NCI-H2107 treated with DMSO at 0.1 percent for 48 hours (cell line): ENCODE measurements around the gene PLEKHH1.

Experiments used
- DNase-seq: peaks from one replicate; lab custom pipeline; 2025; ENCODE audit not compliant: unreplicated experiment; lab: John Stamatoyannopoulos, UW

PLEKHH1 gene

GRCh38 chr14:67562025-67562775 is 29.1 kb downstream of the PLEKHH1 start:
- DNase-seq = no peak

DNA sequence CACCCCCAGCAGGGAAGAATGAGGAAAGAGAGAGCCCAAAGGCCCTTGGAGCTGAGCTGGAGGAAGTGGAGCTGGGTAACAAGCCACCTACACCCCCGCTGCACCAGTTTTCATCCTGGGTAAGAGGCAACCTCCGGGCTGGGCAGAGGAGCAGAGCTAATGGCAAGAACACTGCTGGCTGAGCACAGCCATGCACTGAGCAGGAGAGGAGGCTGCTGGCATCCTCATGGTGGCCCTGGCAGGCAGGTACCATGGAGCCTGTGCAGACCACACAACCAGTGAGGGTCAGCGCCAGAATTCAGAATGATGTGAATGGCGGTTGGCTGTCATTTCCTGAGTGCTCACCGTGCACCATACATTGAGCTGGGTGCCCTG is 29.7 kb downstream of the PLEKHH1 start:
- DNase-seq = no peak

GRCh38 chr14:67564236-67564635 is 31.1 kb downstream of the PLEKHH1 start:
- DNase-seq = no peak

DNA sequence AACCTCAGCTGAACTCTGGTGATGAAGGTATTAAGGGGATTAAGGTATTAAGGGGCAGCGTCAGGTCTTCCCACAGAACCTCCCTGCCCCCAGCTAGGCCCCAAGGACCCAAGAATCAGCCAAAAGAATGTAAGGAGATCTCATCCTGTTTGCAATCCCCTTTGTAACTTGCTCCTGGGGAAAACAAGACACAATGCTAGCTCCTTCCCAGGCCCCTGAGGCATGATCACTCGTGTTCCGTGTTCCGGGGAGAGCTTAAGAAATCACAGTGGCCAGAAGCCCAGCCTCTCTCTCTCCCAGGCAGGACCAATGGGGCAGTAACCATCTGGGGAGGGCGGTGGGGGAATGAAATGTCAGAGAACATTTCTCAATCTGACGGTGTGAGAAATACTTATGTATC is 33.8 kb downstream of the PLEKHH1 start:
- no peak for DNase-seq

DNA sequence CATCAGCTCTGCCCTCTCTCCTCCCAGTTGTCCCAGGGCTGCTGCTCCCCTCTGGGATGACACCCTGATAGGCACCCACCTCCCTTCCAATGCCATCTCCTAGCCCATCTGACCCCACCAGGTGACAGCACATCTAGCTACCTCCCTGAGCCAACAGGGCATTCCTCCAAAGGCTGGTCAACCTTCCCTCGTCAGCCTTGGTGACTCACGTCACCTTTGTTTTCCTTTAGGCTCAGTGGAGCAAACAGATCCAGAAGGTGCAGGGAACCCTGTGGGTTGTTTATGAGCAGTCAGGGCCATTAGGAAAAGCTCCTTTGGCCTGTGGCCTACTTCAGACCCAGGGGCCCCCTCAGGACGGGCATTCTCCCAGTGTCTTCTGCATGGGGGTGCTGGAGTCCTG is 34.6 kb downstream of the PLEKHH1 start:
- no peak for DNase-seq

- no peak for DNase-seq
Observed at GRCh38 chr14:67569011-67569650, 36.0 kb downstream of the PLEKHH1 start.

DNA sequence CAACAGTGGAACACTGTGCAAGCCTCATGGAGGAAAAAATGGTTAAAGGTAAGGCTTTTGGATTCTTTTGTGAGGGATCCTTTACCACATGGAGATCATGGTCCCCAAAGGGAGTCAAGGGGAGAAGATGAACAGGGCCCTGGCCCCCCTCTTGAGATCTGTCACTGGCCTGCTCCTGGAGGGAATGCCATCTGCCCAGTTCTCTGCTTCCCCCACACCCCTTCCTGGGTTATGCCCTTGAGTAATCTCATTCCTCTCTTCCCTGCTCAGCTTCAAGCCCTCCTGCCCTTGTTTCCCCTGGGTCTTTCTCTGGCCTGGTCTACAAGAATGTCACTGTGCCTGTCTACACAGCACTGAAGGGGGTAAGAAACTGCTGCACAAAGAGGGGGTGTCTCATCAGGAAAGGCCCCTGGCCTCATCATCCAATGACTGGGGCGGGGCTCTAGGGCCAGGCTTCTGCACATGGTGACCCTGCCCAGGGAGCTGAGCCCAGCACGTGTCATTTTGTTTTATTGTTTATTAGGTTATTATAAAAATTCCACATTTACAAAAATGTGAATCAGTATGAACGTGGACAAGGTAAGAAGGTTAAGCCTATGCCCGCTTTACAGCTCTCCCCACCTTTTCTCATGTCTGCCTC is 36.7 kb downstream of the PLEKHH1 start:
- no peak for DNase-seq

DNA sequence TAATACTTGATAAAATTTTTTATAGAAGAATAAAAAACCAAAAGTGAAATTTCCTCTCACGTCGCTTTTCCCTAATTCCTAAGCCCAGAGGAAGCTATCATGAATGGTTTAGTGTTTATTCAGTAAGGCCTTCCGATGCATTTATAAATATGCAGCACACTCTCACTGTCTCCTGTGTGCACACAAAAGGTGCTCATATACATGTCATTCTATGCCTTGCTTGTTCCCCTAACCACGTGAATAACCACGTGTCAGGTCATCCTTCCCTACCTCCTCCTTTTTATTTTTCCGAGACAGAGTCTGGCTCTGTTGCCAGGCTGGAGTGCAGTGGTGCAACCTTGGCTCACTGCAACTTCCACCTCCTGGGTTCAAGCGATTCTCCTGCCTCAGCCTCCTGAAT is 37.4 kb downstream of the PLEKHH1 start:
- peak; percentile 18 for DNase-seq

GRCh38 chr14:67571275-67571990 is 38.3 kb downstream of the PLEKHH1 start:
- DNase-seq = peak; percentile 39

DNA sequence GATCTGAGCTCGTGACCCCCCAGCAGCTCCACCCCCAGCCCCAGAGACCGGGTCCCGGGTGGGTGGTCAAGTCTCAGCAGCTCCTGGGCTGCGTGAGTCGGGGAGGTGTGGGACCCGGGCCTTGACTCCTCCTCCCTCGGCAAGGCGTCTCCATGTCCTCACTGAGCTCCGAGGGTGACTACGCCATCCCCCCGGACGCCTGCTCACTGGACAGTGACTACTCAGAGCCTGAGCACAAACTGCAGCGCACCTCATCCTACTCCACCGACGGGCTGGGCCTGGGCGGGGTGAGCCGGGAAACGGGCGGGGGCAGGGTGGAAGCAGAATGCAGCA is 38.9 kb downstream of the PLEKHH1 start:
- DNase-seq = no peak

DNA sequence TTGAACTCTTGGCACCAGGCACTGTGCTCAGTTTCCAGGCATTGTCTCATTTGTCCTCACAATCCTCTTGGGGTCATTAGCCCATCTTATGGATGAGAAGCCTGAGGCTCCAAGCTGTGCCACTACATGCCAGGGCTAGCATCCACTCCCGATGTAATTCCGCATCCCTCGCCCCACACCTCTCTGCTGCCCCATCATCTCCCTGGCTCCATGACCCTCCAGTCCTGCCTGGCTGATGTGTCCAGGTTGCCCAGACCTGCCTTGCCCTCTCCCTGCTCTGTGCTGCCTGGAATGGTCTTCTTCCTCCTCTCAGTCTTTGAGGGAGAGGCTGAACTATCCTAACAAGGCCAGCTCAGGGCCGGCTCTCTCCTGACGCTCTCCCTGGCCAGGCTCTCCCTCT is 39.5 kb downstream of the PLEKHH1 start:
- no peak for DNase-seq

DNA sequence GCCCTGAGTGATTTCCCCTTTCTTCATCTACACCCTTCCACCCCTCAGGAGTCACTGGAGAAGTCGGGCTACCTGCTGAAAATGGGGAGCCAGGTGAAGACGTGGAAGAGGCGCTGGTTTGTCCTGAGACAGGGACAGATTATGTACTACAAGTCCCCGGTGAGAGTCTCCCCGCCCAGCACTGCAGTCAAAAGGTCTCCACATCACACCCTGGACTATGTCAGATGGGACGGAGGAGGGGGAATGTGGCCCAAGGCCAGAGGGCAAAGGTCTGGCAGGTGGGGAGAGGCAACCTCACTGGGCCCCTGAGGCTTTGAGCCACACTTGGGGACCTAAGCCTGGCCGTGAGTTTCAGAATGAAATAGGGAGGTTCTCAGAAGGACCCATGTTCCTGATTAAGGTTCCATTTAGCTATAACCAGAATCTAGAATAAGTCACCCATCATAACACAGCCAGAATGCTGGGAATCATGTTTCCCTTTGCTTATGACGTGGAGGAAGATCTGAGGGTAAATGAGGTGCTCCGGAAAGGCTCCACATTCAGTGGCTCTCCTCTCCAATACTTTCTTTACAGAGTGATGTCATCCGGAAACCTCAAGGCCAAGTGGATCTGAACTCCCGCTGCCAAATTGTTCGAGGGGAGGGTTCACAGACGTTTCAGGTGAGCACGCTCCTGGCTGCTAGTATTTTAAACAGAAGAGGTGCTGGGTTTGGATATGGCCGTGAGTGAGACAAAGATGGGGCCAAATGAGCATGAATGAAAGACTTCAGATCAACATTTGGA is 40.3 kb downstream of the PLEKHH1 start:
- DNase-seq = peak; percentile 68

- no peak for DNase-seq
Observed at GRCh38 chr14:67574156-67574555, 41.1 kb downstream of the PLEKHH1 start.

- DNase-seq = no peak
Observed at GRCh38 chr14:67574806-67575205, 41.7 kb downstream of the PLEKHH1 start.

DNA sequence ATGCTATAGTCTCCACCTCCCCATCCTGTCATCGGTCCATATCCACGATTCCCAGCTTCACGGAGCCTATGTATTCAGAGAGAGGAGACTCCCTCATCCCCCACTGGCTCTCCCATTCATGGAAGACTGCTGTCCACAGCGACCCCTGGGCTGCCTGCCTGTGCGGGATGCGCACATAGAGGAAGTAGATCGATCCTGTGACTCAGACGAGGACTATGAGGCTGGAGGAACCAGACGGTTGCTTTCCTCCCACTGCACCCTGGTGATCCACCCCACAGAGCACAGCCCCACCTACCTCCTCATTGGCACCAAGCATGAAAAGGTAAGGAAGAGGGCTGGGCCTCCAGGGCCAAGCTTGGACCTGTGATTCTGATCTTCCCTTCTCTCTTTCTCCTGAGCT is 42.6 kb downstream of the PLEKHH1 start:
- no peak for DNase-seq

DNA sequence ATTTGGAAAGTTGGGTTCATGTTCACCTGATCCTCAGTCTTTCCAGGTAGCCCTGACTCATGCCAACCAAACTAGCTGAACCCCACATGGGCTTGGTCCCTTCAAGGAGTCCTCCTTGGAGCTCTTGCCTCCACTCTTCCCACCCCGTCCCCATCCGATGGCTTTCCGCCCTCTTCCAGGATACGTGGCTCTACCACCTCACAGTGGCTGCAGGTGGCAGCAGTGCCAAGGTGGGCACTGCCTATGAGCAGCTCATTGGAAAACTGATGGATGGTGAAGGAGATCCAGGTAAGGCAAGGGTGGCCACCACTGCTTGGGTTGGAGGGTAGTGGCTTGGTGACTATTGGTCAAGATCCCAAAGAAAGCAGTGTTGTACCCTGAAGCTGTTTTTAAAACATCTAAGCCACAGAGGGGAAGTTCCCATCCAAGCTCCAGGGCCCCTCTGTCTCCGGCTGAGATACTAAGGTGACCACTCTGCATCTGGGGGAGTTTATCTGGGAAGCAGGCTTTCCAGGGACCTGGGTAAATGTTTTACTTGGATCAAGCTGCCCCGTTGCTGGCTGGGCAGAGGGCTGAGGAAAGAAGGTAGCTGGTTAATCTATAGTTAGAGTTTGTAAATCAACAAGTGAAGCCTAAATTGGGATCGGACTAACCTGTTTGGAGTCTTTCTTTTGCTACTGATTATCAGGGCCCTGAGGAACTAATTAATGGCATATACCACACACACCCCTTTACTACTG is 43.3 kb downstream of the PLEKHH1 start:
- no peak for DNase-seq

DNA sequence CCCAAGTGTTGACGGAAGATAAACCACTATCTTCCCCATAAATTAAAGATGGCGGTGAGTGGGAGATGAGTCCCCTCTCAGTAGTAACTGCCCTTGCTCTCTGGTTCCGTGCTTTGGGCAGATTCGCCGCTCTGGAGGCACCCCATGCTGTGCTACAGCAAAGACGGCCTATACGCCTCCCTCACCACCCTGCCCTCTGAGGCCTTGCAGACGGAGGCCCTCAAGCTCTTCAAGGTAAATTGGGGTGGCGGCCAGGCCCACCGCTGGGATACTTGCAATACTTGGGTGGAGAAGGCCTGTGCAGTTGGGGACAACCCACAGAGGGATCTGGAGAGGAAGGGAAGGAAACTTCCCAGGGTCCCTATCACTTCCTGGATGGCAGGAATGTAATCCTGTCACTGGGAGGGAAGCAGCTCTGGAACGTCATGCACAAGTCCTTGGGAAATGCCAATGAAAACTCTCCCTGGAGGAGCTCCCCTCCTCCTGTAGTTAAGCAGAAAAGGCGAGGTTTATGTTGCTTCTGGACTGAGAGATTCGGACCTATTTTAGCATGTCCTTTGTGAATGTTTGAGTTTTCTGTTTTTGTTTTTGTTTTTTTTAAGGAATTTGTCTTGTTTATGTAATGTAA is 44.2 kb downstream of the PLEKHH1 start:
- DNase-seq = no peak

- no peak for DNase-seq
Observed at GRCh38 chr14:67577909-67578749, 45.0 kb downstream of the PLEKHH1 start.

- no peak for DNase-seq
Observed at GRCh38 chr14:67579040-67579439, 46.0 kb downstream of the PLEKHH1 start.
